HepG2 (cell line): ENCODE results near the gene BAHCC1. TPM values are rescaled to one million over a fixed set of nuclear protein-coding genes. Genes with fewer than 3 reads are reported as not detected.

Experiments used
- MLXIP ChIP-seq: sonication (generic); formaldehyde crosslinking; IDR thresholded peaks from 2 replicates; pipeline ENCODE4 v1.9.0; 2021; ENCODE audit warnings: missing genetic modification reagents, borderline replicate concordance
- SP4 ChIP-seq: sonication (generic); formaldehyde crosslinking; IDR thresholded peaks from 2 replicates; pipeline ENCODE4 v1.8.1; 2023; ENCODE audit warnings: mild to moderate bottlenecking, missing genetic modification reagents
- ZNF800 ChIP-seq: sonication (generic); formaldehyde crosslinking; IDR thresholded peaks from 2 replicates; pipeline ENCODE4 v1.4.0; 2020; ENCODE audit warnings: missing genetic modification reagents
- polyA plus RNA-seq, 8 experiments: library from polyadenylated mRNA; depleted of rRNA in 3 of 8; stranded (reverse) in 7 of 8; unstranded in 1 of 8; fragments of >200 nt; fragmentation: Illumina TruSeq in 4 of 8; extraction: Trizol in 4 of 8; gene quantifications; 2 replicates each; pipeline versions ENCODE4 v1.2.1 to v1.2.3, GENCODE V29; 2011 to 2016; ENCODE audit warnings: low read depth in 4 of 8, missing spikeins in 1 of 8, mixed read lengths in 1 of 8; ENCODE audit not compliant: insufficient read depth in 1 of 8
- total RNA-seq, 5 experiments: library from RNA; depleted of rRNA; stranded (reverse); fragments of >200 nt; fragmentation: Illumina TruSeq; extraction: Trizol; gene quantifications; 2 replicates each; pipeline ENCODE4 v1.2.3, GENCODE V29; 2016; ENCODE audit warnings: low read depth in 1 of 5
- TF ChIP-seq, protein P1 (sequence below): IDR thresholded peaks from 2 replicates; pipeline ENCODE4 v1.6.1; 2016; ENCODE audit warnings: low read depth, control low read depth

Gene BAHCC1
- total and polyA plus RNA-seq, 2 of the 13 experiments (the other 11 are each of a cell fraction or from before 2014, with no cell fraction given): 1.4 to 1.7 TPM

DNA sequence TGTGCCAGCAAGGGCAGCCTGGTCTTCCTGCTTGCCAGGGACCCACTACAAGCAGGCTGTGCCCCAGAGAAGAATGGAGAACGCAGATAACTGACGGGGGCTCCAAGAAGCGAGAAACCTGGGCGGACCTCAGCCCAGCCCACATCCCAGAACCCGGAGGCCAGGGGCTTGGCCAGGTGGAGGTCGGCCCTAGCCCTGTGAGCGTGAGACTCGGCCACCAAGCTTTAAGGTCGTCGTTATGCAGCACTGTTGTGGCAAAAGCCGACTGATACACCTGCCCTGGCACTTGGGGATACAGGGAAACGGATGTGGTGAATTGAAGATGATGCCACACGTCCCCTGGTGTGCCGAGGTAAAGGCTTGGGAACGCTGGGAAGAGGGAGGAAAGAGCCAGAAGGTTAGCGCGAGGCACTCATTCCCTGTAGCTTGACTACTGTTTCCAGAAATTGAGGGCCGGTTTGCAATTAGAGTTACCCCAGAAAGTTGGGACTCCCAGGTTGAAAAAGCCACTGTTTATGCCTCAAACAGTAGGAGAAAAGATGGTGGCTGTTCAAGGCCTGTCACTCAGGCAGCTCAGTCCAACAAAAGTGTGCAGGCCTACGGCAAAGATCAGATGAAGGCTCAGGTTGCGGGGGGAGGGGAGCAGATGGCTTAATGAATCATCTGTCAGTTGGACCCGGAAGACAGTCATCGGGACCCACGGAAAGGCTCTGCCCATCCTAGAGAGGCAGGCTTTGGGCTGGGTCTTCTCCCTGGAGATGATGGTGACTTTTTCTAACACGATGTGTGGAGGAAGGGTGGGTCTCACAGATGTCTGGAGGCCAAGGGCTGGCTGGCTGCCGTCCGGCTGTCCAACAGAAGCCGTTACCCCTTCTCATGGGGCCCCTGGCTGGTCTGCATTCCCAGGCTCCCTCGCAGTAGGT, 45.6 kb upstream of the BAHCC1 start (continued):
- TF ChIP-seq, protein P1, sequence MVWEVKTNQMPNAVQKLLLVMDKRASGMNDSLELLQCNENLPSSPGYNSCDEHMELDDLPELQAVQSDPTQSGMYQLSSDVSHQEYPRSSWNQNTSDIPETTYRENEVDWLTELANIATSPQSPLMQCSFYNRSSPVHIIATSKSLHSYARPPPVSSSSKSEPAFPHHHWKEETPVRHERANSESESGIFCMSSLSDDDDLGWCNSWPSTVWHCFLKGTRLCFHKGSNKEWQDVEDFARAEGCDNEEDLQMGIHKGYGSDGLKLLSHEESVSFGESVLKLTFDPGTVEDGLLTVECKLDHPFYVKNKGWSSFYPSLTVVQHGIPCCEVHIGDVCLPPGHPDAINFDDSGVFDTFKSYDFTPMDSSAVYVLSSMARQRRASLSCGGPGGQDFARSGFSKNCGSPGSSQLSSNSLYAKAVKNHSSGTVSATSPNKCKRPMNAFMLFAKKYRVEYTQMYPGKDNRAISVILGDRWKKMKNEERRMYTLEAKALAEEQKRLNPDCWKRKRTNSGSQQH: 0 out of 2 replicates have a peak, but pooled peaks have one; percentile 22
- TF ChIP-seq ZNF800 (CRISPR knock-in tag) (no peak), MLXIP (CRISPR knock-in tag) (no peak), SP4 (no peak)
